ENCODE measurements around the gene MAVS. TPM values are rescaled to one million over a fixed set of nuclear protein-coding genes. Genes with fewer than 3 reads are reported as not detected.

The MAVS gene
- total and polyA plus RNA-seq, 2 experiments from 2014 or later, result 15.6 to 24.7 TPM

DNA sequence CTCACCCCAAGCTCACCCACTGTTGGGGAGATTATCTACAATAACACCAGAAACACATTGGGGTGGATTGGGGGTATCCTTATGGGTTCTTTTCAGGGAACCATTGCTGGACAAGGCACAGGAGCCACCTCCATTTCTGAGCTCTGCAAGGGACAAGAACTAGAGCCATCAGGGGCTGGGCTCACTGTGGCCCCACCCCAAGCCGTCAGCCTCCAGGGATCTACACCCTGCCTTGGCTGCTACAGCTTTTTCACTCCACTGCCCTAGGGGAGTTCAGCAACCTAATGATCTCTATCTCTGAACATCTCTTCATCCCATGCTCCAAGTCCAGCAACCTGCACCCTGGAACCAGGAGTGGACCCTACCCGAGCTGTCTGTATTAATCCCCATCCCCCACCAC is 21.2 kb downstream of the MAVS start:
- Histone ChIP-seq H3K4me1 (ENCODE audit: insufficient read depth) (no peaks in the 10 kb centered on the region), H2AFZ (no peak overlapping the region), H3K27me3 (no peaks in the 10 kb centered on the region), H4K20me1 (ENCODE audit: insufficient read depth, poor library complexity, severe bottlenecking) (no peaks in the 10 kb centered on the region), H3K27ac (no peak overlapping the region), H3K79me2 (peaks cover 3% of the 10 kb centered on the region), H3K9me3 (ENCODE audit: low read depth) (no peaks in the 10 kb centered on the region), H3K4me3 (no peak overlapping the region), H3K9me2 (replicated peaks; ENCODE audit: insufficient read depth) (no peaks in the 10 kb centered on the region), H3K36me3 (replicated peaks; ENCODE audit: insufficient read depth, low read depth) (no peaks in the 10 kb centered on the region), H3K4me2 (no peak overlapping the region)
- TF ChIP-seq EZH2phosphoT487 (IDR thresholded peaks at IDR 0.05; ENCODE audit: low read depth, severe bottlenecking, unreplicated experiment), result no peak
- no peak for TF ChIP-seq EZH2 (IDR thresholded peaks at IDR 0.05; ENCODE audit: borderline replicate concordance)
- TF ChIP-seq, protein P1, sequence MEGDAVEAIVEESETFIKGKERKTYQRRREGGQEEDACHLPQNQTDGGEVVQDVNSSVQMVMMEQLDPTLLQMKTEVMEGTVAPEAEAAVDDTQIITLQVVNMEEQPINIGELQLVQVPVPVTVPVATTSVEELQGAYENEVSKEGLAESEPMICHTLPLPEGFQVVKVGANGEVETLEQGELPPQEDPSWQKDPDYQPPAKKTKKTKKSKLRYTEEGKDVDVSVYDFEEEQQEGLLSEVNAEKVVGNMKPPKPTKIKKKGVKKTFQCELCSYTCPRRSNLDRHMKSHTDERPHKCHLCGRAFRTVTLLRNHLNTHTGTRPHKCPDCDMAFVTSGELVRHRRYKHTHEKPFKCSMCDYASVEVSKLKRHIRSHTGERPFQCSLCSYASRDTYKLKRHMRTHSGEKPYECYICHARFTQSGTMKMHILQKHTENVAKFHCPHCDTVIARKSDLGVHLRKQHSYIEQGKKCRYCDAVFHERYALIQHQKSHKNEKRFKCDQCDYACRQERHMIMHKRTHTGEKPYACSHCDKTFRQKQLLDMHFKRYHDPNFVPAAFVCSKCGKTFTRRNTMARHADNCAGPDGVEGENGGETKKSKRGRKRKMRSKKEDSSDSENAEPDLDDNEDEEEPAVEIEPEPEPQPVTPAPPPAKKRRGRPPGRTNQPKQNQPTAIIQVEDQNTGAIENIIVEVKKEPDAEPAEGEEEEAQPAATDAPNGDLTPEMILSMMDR (IDR thresholded peaks at IDR 0.05; ENCODE audit: poor library complexity), result no peak
- no peak for DNase-seq (ENCODE audit: low spot score)
- WGBS (ENCODE audit: low lambda C conversion rate, missing lambda C conversion rate), result 87% methylated on average over 2 of the region's 2 CpGs

DNA sequence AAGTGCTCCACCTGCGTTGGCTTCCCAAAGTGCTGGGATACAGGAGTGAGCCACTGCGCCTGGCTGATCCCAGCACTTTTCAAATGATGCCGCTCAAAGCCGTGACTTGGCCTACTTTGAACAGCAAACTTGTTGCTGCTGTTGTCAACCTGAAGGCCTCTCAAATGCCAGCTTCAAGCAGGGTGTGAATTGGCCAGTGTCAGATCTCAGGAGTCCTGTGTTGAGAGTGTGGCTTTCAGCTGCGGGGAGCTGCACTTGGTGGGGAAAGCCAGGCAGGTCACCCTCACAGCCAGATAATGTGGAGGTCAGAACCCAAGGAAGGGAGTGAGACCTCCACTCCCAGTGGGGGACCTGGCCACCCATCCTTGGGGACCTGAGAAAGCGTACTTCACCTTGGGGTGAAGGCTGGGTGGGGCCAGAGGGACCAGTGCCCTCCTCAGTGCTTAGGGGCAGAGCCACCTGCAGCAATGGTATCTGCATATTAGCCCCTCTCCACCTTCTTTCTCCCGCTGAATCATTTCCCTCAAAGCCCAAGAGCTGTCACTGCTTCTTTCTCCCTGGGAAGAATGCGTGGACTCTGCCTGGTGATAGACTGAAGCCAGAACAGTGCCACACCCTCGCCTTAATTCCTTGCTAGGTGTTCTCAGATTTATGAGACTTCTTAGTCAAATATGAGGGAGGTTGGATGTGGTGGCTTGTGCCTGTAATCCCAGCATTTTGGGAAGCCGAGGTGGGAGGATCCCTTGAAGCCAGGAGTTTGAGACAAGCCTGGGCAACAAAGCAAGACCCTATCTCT is 23.4 kb downstream of the MAVS start:
- Histone ChIP-seq H3K9me3 (ENCODE audit: low read depth) (no peaks in the 10 kb centered on the region), H3K36me3 (replicated peaks; ENCODE audit: insufficient read depth, low read depth) (no peaks in the 10 kb centered on the region), H3K27me3 (no peaks in the 10 kb centered on the region), H3K4me2 (no peak overlapping the region), H3K27ac (no peak overlapping the region), H3K4me1 (ENCODE audit: insufficient read depth) (no peaks in the 10 kb centered on the region), H4K20me1 (ENCODE audit: insufficient read depth, poor library complexity, severe bottlenecking) (no peaks in the 10 kb centered on the region), H3K79me2 (peaks cover 3% of the 10 kb centered on the region), H3K4me3 (no peak overlapping the region), H3K9me2 (replicated peaks; ENCODE audit: insufficient read depth) (no peaks in the 10 kb centered on the region), H2AFZ (no peak overlapping the region)
- DNase-seq (ENCODE audit: low spot score), result no peak
- no peak for TF ChIP-seq EZH2phosphoT487 (IDR thresholded peaks at IDR 0.05; ENCODE audit: low read depth, severe bottlenecking, unreplicated experiment)
- no peak for TF ChIP-seq EZH2 (IDR thresholded peaks at IDR 0.05; ENCODE audit: borderline replicate concordance)
- TF ChIP-seq, protein P1 (IDR thresholded peaks at IDR 0.05; ENCODE audit: poor library complexity), result no peak
- 89% methylated on average over 10 of the region's 10 CpGs for WGBS (ENCODE audit: low lambda C conversion rate, missing lambda C conversion rate)

DNA sequence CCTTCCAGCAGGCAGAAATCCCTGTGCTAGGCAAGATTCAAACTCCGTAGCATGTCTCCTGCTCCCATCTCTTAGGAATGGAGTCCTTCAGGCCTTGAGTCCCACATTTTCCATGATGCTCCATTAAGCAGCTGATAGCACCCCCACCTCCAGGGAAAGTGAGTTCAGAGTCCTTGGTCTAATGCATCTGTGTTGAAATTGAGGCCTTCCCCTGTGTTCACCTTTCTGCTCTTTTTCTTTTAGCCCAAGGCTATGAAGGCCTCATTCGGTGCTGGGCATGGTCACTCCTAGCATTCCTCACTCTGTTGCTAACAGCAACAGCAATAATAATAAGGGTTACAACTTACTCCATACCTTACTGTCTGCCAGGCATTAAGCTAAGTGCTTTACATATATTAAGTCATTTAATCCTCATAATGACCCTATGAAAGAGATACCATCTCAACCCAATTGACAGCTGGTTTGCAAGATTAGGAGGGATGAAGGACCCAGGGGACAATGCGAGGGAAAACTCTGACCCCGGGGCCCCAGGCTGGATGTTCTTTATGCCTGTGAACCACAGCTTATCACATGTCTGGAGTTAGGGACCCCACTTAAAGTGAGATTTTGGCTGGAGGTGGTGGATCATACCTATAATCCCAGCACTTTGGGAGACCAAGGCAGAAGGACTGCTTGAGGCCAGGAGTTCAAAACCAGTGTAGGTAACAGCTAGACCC is 25.1 kb downstream of the MAVS start:
- Histone ChIP-seq H3K27me3 (no peaks in the 10 kb centered on the region), H3K9me2 (replicated peaks; ENCODE audit: insufficient read depth) (no peaks in the 10 kb centered on the region), H3K4me3 (no peak overlapping the region), H3K9me3 (ENCODE audit: low read depth) (no peaks in the 10 kb centered on the region), H4K20me1 (ENCODE audit: insufficient read depth, poor library complexity, severe bottlenecking) (no peaks in the 10 kb centered on the region), H3K79me2 (peaks cover 3% of the 10 kb centered on the region), H3K36me3 (replicated peaks; ENCODE audit: insufficient read depth, low read depth) (no peaks in the 10 kb centered on the region), H3K4me1 (ENCODE audit: insufficient read depth) (no peaks in the 10 kb centered on the region), H3K4me2 (no peak overlapping the region), H2AFZ (no peak overlapping the region), H3K27ac (peak overlapping the region; percentile 6)
- 83% methylated on average over 4 of the region's 4 CpGs for WGBS (ENCODE audit: low lambda C conversion rate, missing lambda C conversion rate)
- peak; percentile 26 for DNase-seq (ENCODE audit: low spot score)
- TF ChIP-seq EZH2 (IDR thresholded peaks at IDR 0.05; ENCODE audit: borderline replicate concordance), result no peak
- TF ChIP-seq, protein P1 (IDR thresholded peaks at IDR 0.05; ENCODE audit: poor library complexity), result no peak
- no peak for TF ChIP-seq EZH2phosphoT487 (IDR thresholded peaks at IDR 0.05; ENCODE audit: low read depth, severe bottlenecking, unreplicated experiment)

All from hepatocyte (in vitro differentiated cells).